ENCODE results near the gene FOSL2.

DNA sequence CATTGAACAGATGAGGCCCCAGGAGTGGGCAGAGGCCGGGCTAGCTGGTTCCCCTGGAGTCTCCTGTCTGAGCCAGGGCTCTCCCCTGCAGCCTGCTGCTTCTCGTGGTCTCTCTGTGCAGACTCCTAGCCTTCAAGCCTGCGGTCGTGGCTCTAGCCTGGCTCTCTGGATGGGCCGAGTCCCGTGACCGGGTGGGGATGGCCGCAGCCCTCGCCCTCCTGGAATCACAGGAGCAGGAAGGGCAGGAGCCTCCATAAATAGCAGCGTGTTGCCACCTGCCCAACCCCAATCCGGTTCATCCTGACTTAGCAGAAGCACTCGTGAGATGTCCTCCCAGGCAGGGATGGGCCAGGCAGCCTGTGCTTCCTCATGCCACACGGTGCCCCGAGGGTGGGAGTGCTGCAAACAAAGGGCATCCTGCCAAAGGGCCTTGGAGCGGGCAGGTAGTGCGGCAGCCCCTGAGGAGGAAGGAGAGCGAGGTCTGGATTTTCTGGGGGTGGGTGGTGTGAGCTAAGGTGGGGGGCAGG is 43.9 kb downstream of the FOSL2 start:
- TF ChIP-seq CTCF (IDR thresholded peaks at IDR 0.05 in 8 of 11, conservative IDR thresholded peaks at IDR 0.05 in 3 of 11) (no peak), POLR2A (IDR thresholded peaks at IDR 0.05) (no peak), POLR2AphosphoS5 (IDR thresholded peaks at IDR 0.05) (no peak)

All from spleen (tissue), 7 donors.